K562 (cell line): ENCODE results near the gene ACAP2. TPM values are rescaled to one million over a fixed set of nuclear protein-coding genes. Genes with fewer than 3 reads are reported as not detected.

ENCODE experiments used
- ATAC-seq: fragments of 200-7000 bp; cut with Tn5 transposase; 3 replicates; pipeline ENCODE4 v1.9.1; 2020; ENCODE audit warnings: moderate library complexity
- BruUV-seq: library from RNA; stranded (reverse); fragments of 400-500 nt; replicated peaks from 2 replicates; lab custom pipeline; 2021; lab: Mats Ljungman, UMichigan
- CTCF ChIA-PET: fragments of 300-600 bp; formaldehyde crosslinking; extraction: SDS; loops from one replicate; lab custom pipeline; 2021; ENCODE audit warnings: low intra/inter-chr PET ratio; lab: Yijun Ruan, JAX
- POLR2A ChIA-PET: fragments of 300-600, 350-650 bp; sonication (Branson Sonifier 250); formaldehyde crosslinking; extraction: SDS; loops from one replicate; lab custom pipeline; 2021; ENCODE audit warnings: antibody characterized with exemption, inconsistent platforms; lab: Yijun Ruan, JAX
- DNase-seq, 4 experiments: peaks; one replicate each; pipeline versions ENCODE4 v3.0.0 to v3.0.0-alpha.2; 2011 to 2018; ENCODE audit warnings: low spot score in 3 of 4, mixed read lengths in 3 of 4; ENCODE audit errors: extremely low read depth in 1 of 4
- FAIRE-seq: peaks from 2 replicates; lab custom pipeline; 2011; peaks lifted over from hg19 to GRCh38; lab: Jason Lieb, UNC
- H2AFZ ChIP-seq: 2 replicates; pipeline ENCODE4 v1.6.0; 2011; ENCODE audit warnings: low read depth, low read length, control low read depth, inconsistent platforms
- H3K27ac ChIP-seq: fragments of 200-600 bp; 3 replicates; pipeline ENCODE4 v1.8.0; 2011; ENCODE audit warnings: low read depth, mild to moderate bottlenecking, control low read depth, inconsistent platforms, low read length, moderate library complexity, mixed read lengths; ENCODE audit errors: extremely low read depth
- H3K27me3 ChIP-seq, 2 experiments: fragments of 300-600 bp in 1 of 2; 2 replicates in 1 of 2; 3 replicates in 1 of 2; pipeline versions ENCODE4 v1.6.0 to v1.8.0; 2011; ENCODE audit warnings: inconsistent platforms in 2 of 2, low read length in 2 of 2, mild to moderate bottlenecking in 1 of 2, mixed read lengths in 1 of 2, moderate library complexity in 1 of 2; ENCODE audit not compliant: control insufficient read depth in 2 of 2, insufficient read depth in 2 of 2
- H3K36me3 ChIP-seq: fragments of 300-600 bp; 3 replicates; pipeline ENCODE4 v1.8.0; 2011; ENCODE audit warnings: mild to moderate bottlenecking, low read length, inconsistent platforms; ENCODE audit not compliant: control insufficient read depth, insufficient read depth
- H3K4me1 ChIP-seq, 2 experiments: fragments of 200-600 bp in 1 of 2; replicated peaks in 1 of 2; 2 replicates in 1 of 2; 3 replicates in 1 of 2; pipeline versions ENCODE4 v1.5.1 to v1.8.0; 2011; ENCODE audit warnings: inconsistent platforms in 2 of 2, low read length in 2 of 2, mild to moderate bottlenecking in 1 of 2, mixed read lengths in 1 of 2, moderate library complexity in 1 of 2; ENCODE audit not compliant: control insufficient read depth in 2 of 2, insufficient read depth in 2 of 2
- H3K4me2 ChIP-seq: 2 replicates; pipeline ENCODE4 v1.6.1; 2011; ENCODE audit warnings: low read length, control low read depth, inconsistent platforms, mixed read lengths; ENCODE audit not compliant: insufficient read depth
- H3K4me3 ChIP-seq: fragments of 200-600 bp; sonication (generic), shearing (Covaris generic); 2 replicates; pipeline ENCODE4 v1.5.1; 2016; ENCODE audit warnings: control low read depth, inconsistent platforms
- H3K79me2 ChIP-seq: fragments of 200-600 bp; 3 replicates; pipeline ENCODE4 v1.8.0; 2011; ENCODE audit warnings: low read length, inconsistent platforms; ENCODE audit not compliant: control insufficient read depth, insufficient read depth
- H3K9ac ChIP-seq, 2 experiments: 2 replicates each; pipeline versions ENCODE4 v1.6.0 to v1.6.1; 2011; ENCODE audit warnings: low read depth in 2 of 2, low read length in 2 of 2, control low read depth in 1 of 2, inconsistent platforms in 1 of 2, mild to moderate bottlenecking in 1 of 2, mixed read lengths in 1 of 2; ENCODE audit not compliant: insufficient read depth in 1 of 2
- H3K9me1 ChIP-seq: one replicate; pipeline ENCODE4 v1.6.0; 2011; ENCODE audit warnings: inconsistent platforms, mild to moderate bottlenecking, low read length, moderate library complexity; ENCODE audit not compliant: control insufficient read depth, insufficient read depth
- H3K9me3 ChIP-seq: replicated peaks from 2 replicates; pipeline ENCODE4 v1.5.1; 2011; ENCODE audit warnings: low read depth, low read length, inconsistent platforms; ENCODE audit not compliant: control insufficient read depth, insufficient read depth
- H4K20me1 ChIP-seq: replicated peaks from 2 replicates; pipeline ENCODE4 v1.6.1; 2011; ENCODE audit warnings: low read length, inconsistent platforms, mixed read lengths; ENCODE audit not compliant: control insufficient read depth, insufficient read depth
- AFF4 ChIP-seq: sonication (generic); formaldehyde crosslinking; IDR thresholded peaks from 2 replicates; pipeline ENCODE4 v1.8.0; 2023; ENCODE audit warnings: mild to moderate bottlenecking, missing genetic modification reagents
- BRD9 ChIP-seq: fragments of 450-650 bp; IDR thresholded peaks from 2 replicates; pipeline ENCODE4 v1.6.1; 2018; ENCODE audit warnings: low read depth; ENCODE audit not compliant: partially characterized antibody
- CBFB ChIP-seq: sonication (generic); formaldehyde crosslinking; IDR thresholded peaks from 2 replicates; pipeline ENCODE4 v1.4.0; 2020; ENCODE audit warnings: mild to moderate bottlenecking, missing genetic modification reagents
- CSDE1 ChIP-seq, 2 experiments: fragments of 450-650 bp; IDR thresholded peaks; 2 replicates each; pipeline ENCODE4 v1.6.1; 2016; ENCODE audit warnings: mild to moderate bottlenecking in 1 of 2
- CTBP1 ChIP-seq: fragments of 450-650 bp; IDR thresholded peaks from 2 replicates; pipeline ENCODE4 v1.6.1; 2016; ENCODE audit warnings: borderline replicate concordance
- DNMT1 ChIP-seq: fragments of 450-650 bp; IDR thresholded peaks from 2 replicates; pipeline ENCODE4 v1.6.1; 2016; ENCODE audit warnings: antibody characterized with exemption, mild to moderate bottlenecking
- ELF4 ChIP-seq: fragments of 450-650 bp; formaldehyde crosslinking; IDR thresholded peaks from 2 replicates; pipeline ENCODE4 v1.4.0; 2022; ENCODE audit warnings: missing genetic modification characterization
- GTF3C2 ChIP-seq: IDR thresholded peaks from 3 replicates; pipeline ENCODE4 v1.6.1; 2011; ENCODE audit warnings: borderline replicate concordance, mild to moderate bottlenecking, moderate library complexity; ENCODE audit not compliant: insufficient read length; ENCODE audit errors: extremely low read depth
- MCM7 ChIP-seq, 2 experiments: fragments of 450-650 bp; IDR thresholded peaks; 2 replicates each; pipeline ENCODE4 v1.6.1; 2016 to 2018
- MECOM ChIP-seq: fragments of 250-450 bp; sonication (Bioruptor Pico); IDR thresholded peaks from 2 replicates; pipeline ENCODE4 v1.8.0; 2022; ENCODE audit warnings: inconsistent platforms
- PBX2 ChIP-seq, 2 experiments: IDR thresholded peaks in 1 of 2; conservative IDR thresholded peaks in 1 of 2; 2 replicates each; pipeline ENCODE4 v1.6.1; 2016; ENCODE audit warnings: low read depth in 2 of 2, mild to moderate bottlenecking in 1 of 2, missing compliant biosample characterization in 1 of 2, missing genetic modification characterization in 1 of 2, moderate library complexity in 1 of 2
- ZNF644 ChIP-seq: fragments of 200-800 bp; sonication (Bioruptor generic); IDR thresholded peaks from 2 replicates; pipeline ENCODE4 v1.6.1; 2016; ENCODE audit warnings: low read depth, missing genetic modification characterization, missing compliant biosample characterization
- WGBS: fragments of 100-300 bp; shearing (Covaris generic); methylation state at CpG from one replicate; pipeline ENCODE4 v1.1.6; 2016; ENCODE audit warnings: low coverage, mixed read lengths; ENCODE audit not compliant: insufficient coverage; ENCODE audit errors: missing lambda C conversion rate; 5-methylcytosine and 5-hydroxymethylcytosine counted together
- in situ Hi-C: fragments of 300-500 bp; cut with MboI; formaldehyde crosslinking; loops from 4 replicates; pipeline ENCODE4 v1.15.0; 2018; ENCODE audit warnings: inconsistent platforms, mixed read lengths
- intact Hi-C: fragments of 100-400 bp; cut with micrococcal nuclease; formaldehyde crosslinking; loops from 2 replicates; pipeline ENCODE4 v1.14.2; 2022
- polyA plus RNA-seq, 8 experiments: library from polyadenylated mRNA; depleted of rRNA in 4 of 8; stranded (reverse) in 5 of 8; unstranded in 3 of 8; fragments of >200 nt; fragmentation: Nextera tagmentation in 2 of 8; fragmentation: Illumina TruSeq in 1 of 8; extraction: Ambion mirVana in 2 of 8; extraction: Trizol in 1 of 8; gene quantifications; 2 replicates each; pipeline versions ENCODE4 v1.2.1 to v1.2.3, GENCODE V29; 2011 to 2014; ENCODE audit warnings: inconsistent platforms in 1 of 8, missing spikeins in 1 of 8
- total RNA-seq, 7 experiments: library from RNA; depleted of rRNA in 6 of 7; stranded (reverse); fragments of >200 nt in 6 of 7; fragmentation: Illumina TruSeq in 2 of 7; extraction: Trizol in 2 of 7; gene quantifications; 2 replicates each; pipeline versions ENCODE4 v1.2.1 to v1.2.3, GENCODE V29; 2011 to 2021; ENCODE audit warnings: low replicate concordance in 1 of 7

The ACAP2 gene
- total and polyA plus RNA-seq, 9 of the 15 experiments (the other 6 are each of a cell fraction or from before 2014, with no cell fraction given), result 10.6 to 52.7 (median 34.4) TPM

- Histone ChIP-seq H3K27me3 (no peaks in the 10 kb centered on the region), H3K9me1 (no peaks in the 10 kb centered on the region), H3K36me3 (no peaks in the 10 kb centered on the region), H3K4me3 (no peak overlapping the region), H3K9ac (no peak overlapping the region; a peak in 1 of 4 replicates), H3K27ac (no peak overlapping the region), H3K4me2 (no peak overlapping the region), H2AFZ (no peak overlapping the region), H3K9me3 (0 out of 2 replicates have a peak, but pooled peaks cover 3% of the 10 kb centered on the region), H3K4me1 (peaks cover 3 to 23% of the 10 kb centered on the region in 2 experiments; a peak in 3 of 5 replicates), H3K79me2 (no peaks in the 10 kb centered on the region; the same call in 2 of the 3 replicates), H4K20me1 (no peaks in the 10 kb centered on the region)
- no peak; the same call in 2 of the 3 replicates for ATAC-seq
- in situ Hi-C loops (no loop called here), intact Hi-C loops (no loop called here)
- FAIRE-seq, result no peak
- no peak for DNase-seq
- ChIA-PET POLR2A (interaction anchor here (1.2 kb wide), 1 partner anchor 7 kb away, joined by 3 read pairs; no protein-coding TSS in a partner anchor), CTCF (no interaction called here)
- 76% methylated on average over 12 of the region's 14 CpGs for WGBS
- no TSS peak for BruUV-seq
- no peak for TF ChIP-seq CTBP1
- TF ChIP-seq CSDE1 (IDR thresholded peaks at IDR 0.05), result no peak
- no peak for TF ChIP-seq BRD9
- no peak for TF ChIP-seq AFF4 (CRISPR knock-in tag)
- no peak for TF ChIP-seq ZNF644 (tag)
- no peak for TF ChIP-seq ELF4 (CRISPR knock-in tag)
- no peak for TF ChIP-seq GTF3C2
- TF ChIP-seq PBX2 (CRISPR knock-in tag; IDR thresholded peaks at IDR 0.05; ENCODE audit: low read depth), result no peak
- no peak for TF ChIP-seq PBX2 (tag; conservative IDR thresholded peaks at IDR 0.05; ENCODE audit: low read depth)
- TF ChIP-seq CBFB (CRISPR knock-in tag), result no peak
- TF ChIP-seq MECOM (CRISPR knock-in tag), result no peak
- TF ChIP-seq MCM7 (IDR thresholded peaks at IDR 0.05), result no peak
- no peak for TF ChIP-seq DNMT1
Measured at GRCh38 chr3:195251336-195252065, 191.3 kb downstream of the ACAP2 start.
